Nephron progenitor cell (in vitro differentiated cells): ENCODE results near the gene PVR.

Experiments used
- DNase-seq: peaks from one replicate; pipeline ENCODE4 v3.0.0; 2021
- H3K27ac Mint-ChIP-seq: 2 replicates; pipeline ENCODE4 v1.8.0; 2021; ENCODE audit warnings: mild to moderate bottlenecking, moderate library complexity, mixed read lengths
- H3K27me3 Mint-ChIP-seq: 2 replicates; pipeline ENCODE4 v1.8.0; 2021; ENCODE audit warnings: mild to moderate bottlenecking, low read depth, mixed read lengths; ENCODE audit not compliant: poor library complexity
- H3K36me3 Mint-ChIP-seq: 2 replicates; pipeline ENCODE4 v1.8.0; 2021; ENCODE audit warnings: low read depth, mixed read lengths
- H3K4me1 Mint-ChIP-seq: 2 replicates; pipeline ENCODE4 v1.8.0; 2021; ENCODE audit warnings: mixed read lengths
- H3K4me3 Mint-ChIP-seq: 2 replicates; pipeline ENCODE4 v1.8.0; 2021; ENCODE audit warnings: mild to moderate bottlenecking, moderate library complexity, mixed read lengths
- H3K9me3 Mint-ChIP-seq: 2 replicates; pipeline ENCODE4 v1.8.0; 2021; ENCODE audit warnings: mild to moderate bottlenecking, moderate library complexity, mixed read lengths
- CTCF ChIP-seq: fragments of 200-600 bp; sonication (generic); IDR thresholded peaks from 2 replicates; pipeline ENCODE4 v1.5.0; 2021; ENCODE audit warnings: antibody characterized with exemption

The PVR gene

GRCh38 chr19:44700547-44700946 lies 56.8 kb downstream of the PVR start:
- Mint-ChIP-seq H3K4me3 (no peak overlapping the region), H3K4me1 (peaks cover 15% of the 10 kb centered on the region), H3K27ac (no peak overlapping the region), H3K36me3 (no peaks in the 10 kb centered on the region), H3K9me3 (no peaks in the 10 kb centered on the region), H3K27me3 (peaks cover 12% of the 10 kb centered on the region)
- no peak for TF ChIP-seq CTCF
- no peak for DNase-seq

- no peaks in the 10 kb centered on the region for H3K9me3 Mint-ChIP-seq
- peaks cover 15% of the 10 kb centered on the region for H3K27me3 Mint-ChIP-seq
- peaks cover 15% of the 10 kb centered on the region for H3K4me1 Mint-ChIP-seq
- no peak overlapping the region for H3K4me3 Mint-ChIP-seq
- TF ChIP-seq CTCF = no peak
- no peak for DNase-seq
- peak overlapping the region; percentile 19 for H3K27ac Mint-ChIP-seq
- H3K36me3 Mint-ChIP-seq = no peaks in the 10 kb centered on the region
These were observed 57.5 kb downstream of the PVR start for GRCh38 chr19:44701228-44701627.

- Mint-ChIP-seq H3K4me3 (no peak overlapping the region), H3K27ac (peak overlapping the region; percentile 39), H3K36me3 (no peaks in the 10 kb centered on the region), H3K9me3 (no peaks in the 10 kb centered on the region), H3K27me3 (peaks cover 12% of the 10 kb centered on the region), H3K4me1 (peaks cover 4% of the 10 kb centered on the region)
- DNase-seq = no peak
- TF ChIP-seq CTCF = no peak
These were observed 59.0 kb downstream of the PVR start for GRCh38 chr19:44702551-44703176.

GRCh38 chr19:44703336-44704078 lies 59.8 kb downstream of the PVR start:
- no peaks in the 10 kb centered on the region for H3K9me3 Mint-ChIP-seq
- DNase-seq = no peak
- H3K36me3 Mint-ChIP-seq = no peaks in the 10 kb centered on the region
- H3K4me3 Mint-ChIP-seq = no peak overlapping the region
- peaks cover 4% of the 10 kb centered on the region for H3K4me1 Mint-ChIP-seq
- peaks cover 12% of the 10 kb centered on the region for H3K27me3 Mint-ChIP-seq
- H3K27ac Mint-ChIP-seq = no peak overlapping the region
- no peak for TF ChIP-seq CTCF

GRCh38 chr19:44704982-44705381 lies 61.3 kb downstream of the PVR start:
- Mint-ChIP-seq H3K4me1 (peaks cover 4% of the 10 kb centered on the region), H3K27me3 (peaks cover 8% of the 10 kb centered on the region), H3K9me3 (no peaks in the 10 kb centered on the region), H3K4me3 (no peak overlapping the region), H3K36me3 (no peaks in the 10 kb centered on the region), H3K27ac (no peak overlapping the region)
- TF ChIP-seq CTCF = no peak
- DNase-seq = no peak
